Limb (tissue), 2 donors: ENCODE data around the gene SOCS1.

Experiments used
- DNase-seq, 2 donors: peaks; one replicate each; pipeline ENCODE4 v3.0.0-alpha.2; 2016; ENCODE audit errors: extremely low spot score in 2 of 2

Gene SOCS1

GRCh38 chr16:11285842-11286241 is 29.8 kb upstream of the SOCS1 start:
- DNase-seq: no peak

GRCh38 chr16:11283820-11284248 is 27.8 kb upstream of the SOCS1 start:
- no peak for DNase-seq

- DNase-seq: no peak
Measured at GRCh38 chr16:11280616-11281522, 24.9 kb upstream of the SOCS1 start, which contains the start of gene PRM1. PRM1 (minus strand) TSS chr16:11281330; CDS start chr16:11281238, 92 bp downstream.

- no peak for DNase-seq
Measured at GRCh38 chr16:11278681-11279628, 23.0 kb upstream of the SOCS1 start.

- no peak for DNase-seq
Measured at GRCh38 chr16:11277607-11278337, 21.8 kb upstream of the SOCS1 start.

- no peak for DNase-seq
Measured at GRCh38 chr16:11276896-11277593, 21.0 kb upstream of the SOCS1 start.

- no peak for DNase-seq
Measured at GRCh38 chr16:11276143-11276895, 20.3 kb upstream of the SOCS1 start, which contains the start of gene PRM2. PRM2 (minus strand) TSS chr16:11276480; CDS start chr16:11276370, 110 bp downstream.

- DNase-seq: no peak
Measured at GRCh38 chr16:11274964-11275363, 19.0 kb upstream of the SOCS1 start.

GRCh38 chr16:11273721-11274324 is 17.8 kb upstream of the SOCS1 start:
- DNase-seq: peak in 1 of 2 donors; percentile 56

GRCh38 chr16:11272921-11273720 is 17.1 kb upstream of the SOCS1 start, which contains the start of gene PRM3:
PRM3 (minus strand) TSS chr16:11273629; CDS start chr16:11273595, 34 bp downstream.
- DNase-seq: no peak

- DNase-seq: no peak
Measured at GRCh38 chr16:11272484-11272883, 16.5 kb upstream of the SOCS1 start.

GRCh38 chr16:11271610-11272009 is 15.6 kb upstream of the SOCS1 start:
- DNase-seq: no peak

GRCh38 chr16:11270602-11271162 is 14.7 kb upstream of the SOCS1 start:
- no peak for DNase-seq

GRCh38 chr16:11268921-11269375 is 12.9 kb upstream of the SOCS1 start, which contains the start of gene TNP2:
TNP2 (minus strand) TSS chr16:11269325; CDS start chr16:11269262, 63 bp downstream.
- DNase-seq: no peak

GRCh38 chr16:11265124-11265523 is 9.1 kb upstream of the SOCS1 start:
- DNase-seq: no peak

- DNase-seq: no peak
Measured at GRCh38 chr16:11264155-11264832, 8.3 kb upstream of the SOCS1 start.

- no peak for DNase-seq
Measured at GRCh38 chr16:11263737-11264136, 7.7 kb upstream of the SOCS1 start.
